HepG2 (cell line): ENCODE data around the gene PPA2. TPM values are rescaled to one million over a fixed set of nuclear protein-coding genes. Genes with fewer than 3 reads are reported as not detected.

ENCODE experiments used
- AGO1 ChIP-seq: fragments of 200-400 bp; formaldehyde crosslinking; IDR thresholded peaks from 2 replicates; pipeline ENCODE4 v1.6.1; 2017; ENCODE audit warnings: mild to moderate bottlenecking, low read depth, low read length, moderate library complexity; ENCODE audit not compliant: poor library complexity, severe bottlenecking
- BRD4 ChIP-seq: sonication (generic); formaldehyde crosslinking; IDR thresholded peaks from 2 replicates; pipeline ENCODE4 v1.4.0; 2020; ENCODE audit warnings: missing genetic modification reagents
- CBFB ChIP-seq: sonication (generic); formaldehyde crosslinking; IDR thresholded peaks from 2 replicates; pipeline ENCODE4 v1.4.0; 2020; ENCODE audit warnings: missing genetic modification reagents
- ELF4 ChIP-seq: sonication (generic); formaldehyde crosslinking; IDR thresholded peaks from 2 replicates; pipeline ENCODE4 v1.5.0; 2020; ENCODE audit warnings: missing genetic modification reagents, mild to moderate bottlenecking, moderate library complexity, borderline replicate concordance
- KAT7 ChIP-seq: IDR thresholded peaks from 2 replicates; pipeline ENCODE4 v1.6.1; 2018; ENCODE audit warnings: borderline replicate concordance, missing compliant biosample characterization
- KDM2A ChIP-seq: sonication (generic); formaldehyde crosslinking; IDR thresholded peaks from 2 replicates; pipeline ENCODE4 v1.4.0; 2020; ENCODE audit warnings: low read depth, missing genetic modification reagents, borderline replicate concordance
- MTF2 ChIP-seq: sonication (generic); formaldehyde crosslinking; IDR thresholded peaks from 2 replicates; pipeline ENCODE4 v1.5.0; 2020; ENCODE audit warnings: missing genetic modification reagents, borderline replicate concordance
- POGZ ChIP-seq: sonication (generic); formaldehyde crosslinking; IDR thresholded peaks from 2 replicates; pipeline ENCODE4 v1.4.0; 2020; ENCODE audit warnings: mild to moderate bottlenecking, missing genetic modification reagents
- RBAK ChIP-seq: sonication (generic); formaldehyde crosslinking; IDR thresholded peaks from 2 replicates; pipeline ENCODE4 v1.5.1; 2020; ENCODE audit warnings: mild to moderate bottlenecking, missing genetic modification reagents
- REXO4 ChIP-seq: sonication (generic); formaldehyde crosslinking; IDR thresholded peaks from 2 replicates; pipeline ENCODE4 v1.8.0; 2022; ENCODE audit warnings: missing genetic modification reagents, mild to moderate bottlenecking, borderline replicate concordance
- SCMH1 ChIP-seq: sonication (generic); formaldehyde crosslinking; IDR thresholded peaks from 2 replicates; pipeline ENCODE4 v1.9.0; 2021; ENCODE audit warnings: missing genetic modification reagents, mild to moderate bottlenecking, borderline replicate concordance
- SNAI1 ChIP-seq: sonication (generic); formaldehyde crosslinking; IDR thresholded peaks from 2 replicates; pipeline ENCODE4 v1.5.0; 2020; ENCODE audit warnings: mild to moderate bottlenecking, missing genetic modification reagents, borderline replicate concordance
- SRSF1 ChIP-seq: fragments of 200-400 bp; formaldehyde crosslinking; optimal IDR thresholded peaks from 2 replicates; pipeline ENCODE3; 2017; ENCODE audit warnings: mild to moderate bottlenecking, low read depth, low read length, moderate library complexity
- SSRP1 ChIP-seq: IDR thresholded peaks from 2 replicates; pipeline ENCODE4 v1.6.1; 2016; ENCODE audit warnings: control low read depth
- WIZ ChIP-seq: sonication (generic); formaldehyde crosslinking; IDR thresholded peaks from 2 replicates; pipeline ENCODE4 v1.5.1; 2020; ENCODE audit warnings: mild to moderate bottlenecking, missing genetic modification reagents
- ZBTB38 ChIP-seq: sonication (generic); formaldehyde crosslinking; IDR thresholded peaks from 2 replicates; pipeline ENCODE4 v1.5.1; 2020; ENCODE audit warnings: mild to moderate bottlenecking, missing genetic modification reagents
- ZMYM4 ChIP-seq: sonication (generic); formaldehyde crosslinking; IDR thresholded peaks from 2 replicates; pipeline ENCODE4 v1.8.1; 2023; ENCODE audit warnings: mild to moderate bottlenecking, missing genetic modification reagents
- ZNF160 ChIP-seq: sonication (generic); formaldehyde crosslinking; IDR thresholded peaks from 2 replicates; pipeline ENCODE4 v1.8.0; 2022; ENCODE audit warnings: mild to moderate bottlenecking, inconsistent platforms, missing genetic modification reagents
- ZNF260 ChIP-seq: sonication (generic); formaldehyde crosslinking; IDR thresholded peaks from 2 replicates; pipeline ENCODE4 v1.4.0; 2020; ENCODE audit warnings: missing genetic modification reagents, low read depth, mild to moderate bottlenecking, borderline replicate concordance
- ZNF501 ChIP-seq: sonication (generic); formaldehyde crosslinking; IDR thresholded peaks from 2 replicates; pipeline ENCODE4 v1.5.1; 2020; ENCODE audit warnings: mild to moderate bottlenecking, moderate library complexity, missing genetic modification reagents
- ZNF747 ChIP-seq: sonication (generic); formaldehyde crosslinking; IDR thresholded peaks from 2 replicates; pipeline ENCODE4 v1.8.1; 2023; ENCODE audit warnings: missing genetic modification reagents, mild to moderate bottlenecking, borderline replicate concordance
- polyA plus RNA-seq, 8 experiments: library from polyadenylated mRNA; depleted of rRNA in 3 of 8; stranded (reverse) in 7 of 8; unstranded in 1 of 8; fragments of >200 nt; fragmentation: Illumina TruSeq in 4 of 8; extraction: Trizol in 4 of 8; gene quantifications; 2 replicates each; pipeline versions ENCODE4 v1.2.1 to v1.2.3, GENCODE V29; 2011 to 2016; ENCODE audit warnings: low read depth in 4 of 8, missing spikeins in 1 of 8, mixed read lengths in 1 of 8; ENCODE audit not compliant: insufficient read depth in 1 of 8
- total RNA-seq, 5 experiments: library from RNA; depleted of rRNA; stranded (reverse); fragments of >200 nt; fragmentation: Illumina TruSeq; extraction: Trizol; gene quantifications; 2 replicates each; pipeline ENCODE4 v1.2.3, GENCODE V29; 2016; ENCODE audit warnings: low read depth in 1 of 5
- TF ChIP-seq, protein P1 (sequence below): IDR thresholded peaks from 2 replicates; pipeline ENCODE4 v1.6.1; 2016; ENCODE audit warnings: low read depth, borderline replicate concordance
- TF ChIP-seq, protein P2 (sequence below): IDR thresholded peaks from 2 replicates; pipeline ENCODE4 v1.6.1; 2018; ENCODE audit warnings: missing genetic modification reagents, mild to moderate bottlenecking, missing compliant biosample characterization
- TF ChIP-seq, protein P3 (sequence below): sonication (generic); formaldehyde crosslinking; IDR thresholded peaks from 2 replicates; pipeline ENCODE4 v1.4.0; 2020; ENCODE audit warnings: mild to moderate bottlenecking, missing genetic modification reagents
- TF ChIP-seq, protein P4 (sequence below): sonication (generic); formaldehyde crosslinking; IDR thresholded peaks from 2 replicates; pipeline ENCODE4 v1.4.0; 2020; ENCODE audit warnings: missing genetic modification reagents
- TF ChIP-seq, protein P5 (sequence below): sonication (generic); formaldehyde crosslinking; IDR thresholded peaks from 2 replicates; pipeline ENCODE4 v1.5.0; 2020; ENCODE audit warnings: missing genetic modification reagents

Gene PPA2
- total and polyA plus RNA-seq, 2 of the 13 experiments (the other 11 are each of a cell fraction or from before 2014, with no cell fraction given): 44.2 to 70.6 TPM

DNA sequence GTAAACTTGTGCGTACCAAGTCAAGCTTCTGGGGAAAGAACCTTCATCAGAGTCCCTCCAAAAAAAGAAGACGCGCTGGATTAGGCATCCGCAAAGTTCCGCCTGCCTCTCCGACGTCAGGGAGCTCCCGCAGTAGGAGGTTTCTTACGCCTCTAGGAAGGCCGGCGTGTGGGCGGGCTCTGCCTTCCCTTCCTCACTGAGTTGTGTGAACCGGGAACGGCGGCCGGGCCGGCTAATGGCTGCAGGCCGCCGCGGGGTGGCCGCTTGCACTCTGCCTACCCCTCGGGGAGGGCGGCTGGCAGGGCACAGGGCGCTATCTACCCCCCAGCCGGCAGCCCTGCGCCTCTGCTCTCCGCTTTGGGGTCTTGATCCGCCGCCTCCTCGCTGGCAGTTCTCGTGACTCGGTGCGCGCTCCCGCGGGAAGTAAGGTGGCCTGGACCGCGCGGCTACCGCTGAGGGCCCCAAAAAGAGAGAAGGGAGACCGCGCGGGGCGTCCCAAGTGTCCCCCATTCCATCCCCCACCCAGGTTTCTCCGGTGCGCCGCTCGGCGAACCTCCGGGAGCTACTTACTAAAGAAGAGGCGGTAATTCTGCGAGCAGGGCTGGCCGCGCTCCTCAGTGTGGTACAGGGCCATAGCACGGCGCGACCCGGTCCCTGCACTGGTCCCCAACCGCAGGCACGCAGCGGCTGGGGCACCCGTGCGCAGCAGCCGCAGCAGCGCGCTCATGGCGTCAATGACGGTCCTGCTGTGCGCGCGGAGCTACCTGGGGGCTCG, at the start of gene PPA2 (continued):
- TF ChIP-seq, protein P1, sequence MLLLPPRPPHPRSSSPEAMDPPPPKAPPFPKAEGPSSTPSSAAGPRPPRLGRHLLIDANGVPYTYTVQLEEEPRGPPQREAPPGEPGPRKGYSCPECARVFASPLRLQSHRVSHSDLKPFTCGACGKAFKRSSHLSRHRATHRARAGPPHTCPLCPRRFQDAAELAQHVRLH (CRISPR knock-in tag): peak; percentile 89
- TF ChIP-seq MTF2 (no peak; the same call in 1 of the 2 replicates), RBAK (CRISPR knock-in tag) (no peak), AGO1 (peak; percentile 72), POGZ (CRISPR knock-in tag) (peak; percentile 98), CBFB (CRISPR knock-in tag) (peak; percentile 94), REXO4 (CRISPR knock-in tag) (no peak), SNAI1 (CRISPR knock-in tag) (0 out of 2 replicates have a peak, but pooled peaks have one; percentile 77), WIZ (CRISPR knock-in tag) (no peak), ZNF260 (CRISPR knock-in tag) (no peak), ZNF160 (CRISPR knock-in tag) (peak; percentile 88), KAT7 (CRISPR knock-in tag) (peak; percentile 79; the same call in 1 of the 2 replicates), BRD4 (peak; percentile 88), ZMYM4 (peak; percentile 98), ELF4 (no peak), ZNF747 (CRISPR knock-in tag) (0 out of 2 replicates have a peak, but pooled peaks have one; percentile 88), ZNF501 (CRISPR knock-in tag) (peak; percentile 94), ZBTB38 (CRISPR knock-in tag) (peak; percentile 69), KDM2A (CRISPR knock-in tag) (peak; percentile 94), SCMH1 (CRISPR knock-in tag) (no peak), SSRP1 (CRISPR knock-in tag) (no peak), SRSF1 (peak; percentile 40)
- TF ChIP-seq, protein P2, sequence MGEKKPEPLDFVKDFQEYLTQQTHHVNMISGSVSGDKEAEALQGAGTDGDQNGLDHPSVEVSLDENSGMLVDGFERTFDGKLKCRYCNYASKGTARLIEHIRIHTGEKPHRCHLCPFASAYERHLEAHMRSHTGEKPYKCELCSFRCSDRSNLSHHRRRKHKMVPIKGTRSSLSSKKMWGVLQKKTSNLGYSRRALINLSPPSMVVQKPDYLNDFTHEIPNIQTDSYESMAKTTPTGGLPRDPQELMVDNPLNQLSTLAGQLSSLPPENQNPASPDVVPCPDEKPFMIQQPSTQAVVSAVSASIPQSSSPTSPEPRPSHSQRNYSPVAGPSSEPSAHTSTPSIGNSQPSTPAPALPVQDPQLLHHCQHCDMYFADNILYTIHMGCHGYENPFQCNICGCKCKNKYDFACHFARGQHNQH (CRISPR knock-in tag): peak; percentile 47
- TF ChIP-seq, protein P3, sequence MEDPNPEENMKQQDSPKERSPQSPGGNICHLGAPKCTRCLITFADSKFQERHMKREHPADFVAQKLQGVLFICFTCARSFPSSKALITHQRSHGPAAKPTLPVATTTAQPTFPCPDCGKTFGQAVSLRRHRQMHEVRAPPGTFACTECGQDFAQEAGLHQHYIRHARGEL (CRISPR knock-in tag): no peak
- TF ChIP-seq, protein P4, sequence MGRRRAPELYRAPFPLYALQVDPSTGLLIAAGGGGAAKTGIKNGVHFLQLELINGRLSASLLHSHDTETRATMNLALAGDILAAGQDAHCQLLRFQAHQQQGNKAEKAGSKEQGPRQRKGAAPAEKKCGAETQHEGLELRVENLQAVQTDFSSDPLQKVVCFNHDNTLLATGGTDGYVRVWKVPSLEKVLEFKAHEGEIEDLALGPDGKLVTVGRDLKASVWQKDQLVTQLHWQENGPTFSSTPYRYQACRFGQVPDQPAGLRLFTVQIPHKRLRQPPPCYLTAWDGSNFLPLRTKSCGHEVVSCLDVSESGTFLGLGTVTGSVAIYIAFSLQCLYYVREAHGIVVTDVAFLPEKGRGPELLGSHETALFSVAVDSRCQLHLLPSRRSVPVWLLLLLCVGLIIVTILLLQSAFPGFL (CRISPR knock-in tag): no peak; the same call in 1 of the 2 replicates
- TF ChIP-seq, protein P5, sequence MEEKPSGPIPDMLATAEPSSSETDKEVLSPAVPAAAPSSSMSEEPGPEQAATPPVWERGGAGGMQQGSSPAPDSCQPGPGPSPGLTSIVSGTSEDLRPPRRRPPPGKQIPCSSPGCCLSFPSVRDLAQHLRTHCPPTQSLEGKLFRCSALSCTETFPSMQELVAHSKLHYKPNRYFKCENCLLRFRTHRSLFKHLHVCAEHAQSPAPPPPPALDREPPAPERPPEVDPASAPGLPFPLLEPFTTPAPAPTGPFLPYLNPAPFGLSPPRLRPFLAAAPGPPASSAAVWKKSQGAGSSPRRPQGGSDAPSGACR (CRISPR knock-in tag): no peak
